ENCODE measurements around the gene GRAMD1B.

GRAMD1B gene

GRCh38 chr11:123535401-123535800 lies 105.3 kb downstream of the GRAMD1B start:
- no peak for DNase-seq (ENCODE audit: low spot score)

GRCh38 chr11:123536690-123537437 lies 106.8 kb downstream of the GRAMD1B start:
- no peak for DNase-seq (ENCODE audit: low spot score)

- no peak for DNase-seq (ENCODE audit: low spot score)
Measured at GRCh38 chr11:123537726-123538125, 107.7 kb downstream of the GRAMD1B start.

GRCh38 chr11:123543797-123544196 lies 113.7 kb downstream of the GRAMD1B start:
- no peak for DNase-seq (ENCODE audit: low spot score)

GRCh38 chr11:123544631-123545375 lies 114.7 kb downstream of the GRAMD1B start:
- DNase-seq (ENCODE audit: low spot score), result no peak

- no peak for DNase-seq (ENCODE audit: low spot score)
Measured at GRCh38 chr11:123545726-123546270, 115.7 kb downstream of the GRAMD1B start.

- DNase-seq (ENCODE audit: low spot score), result no peak
Measured at GRCh38 chr11:123546515-123546914, 116.4 kb downstream of the GRAMD1B start.

GRCh38 chr11:123547180-123547579 lies 117.1 kb downstream of the GRAMD1B start:
- no peak for DNase-seq (ENCODE audit: low spot score)

- no peak for DNase-seq (ENCODE audit: low spot score)
Measured at GRCh38 chr11:123548774-123549173, 118.7 kb downstream of the GRAMD1B start.

- no peak for DNase-seq (ENCODE audit: low spot score)
Measured at GRCh38 chr11:123549926-123550917, 120.2 kb downstream of the GRAMD1B start.

- DNase-seq (ENCODE audit: low spot score), result no peak
Measured at GRCh38 chr11:123551079-123551478, 121.0 kb downstream of the GRAMD1B start.

GRCh38 chr11:123556633-123557032 lies 126.6 kb downstream of the GRAMD1B start:
- no peak for DNase-seq (ENCODE audit: low spot score)

GRCh38 chr11:123558536-123559315 lies 128.7 kb downstream of the GRAMD1B start:
- DNase-seq (ENCODE audit: low spot score), result no peak

GRCh38 chr11:123559523-123559955 lies 129.5 kb downstream of the GRAMD1B start:
- DNase-seq (ENCODE audit: low spot score), result no peak

GRCh38 chr11:123560006-123560405 lies 129.9 kb downstream of the GRAMD1B start:
- DNase-seq (ENCODE audit: low spot score), result peak; percentile 71

GRCh38 chr11:123561431-123561800 lies 131.3 kb downstream of the GRAMD1B start:
- no peak for DNase-seq (ENCODE audit: low spot score)

GRCh38 chr11:123562158-123562557 lies 132.1 kb downstream of the GRAMD1B start:
- DNase-seq (ENCODE audit: low spot score), result no peak

- no peak for DNase-seq (ENCODE audit: low spot score)
Measured at GRCh38 chr11:123562829-123563228, 132.8 kb downstream of the GRAMD1B start.

- DNase-seq (ENCODE audit: low spot score), result no peak
Measured at GRCh38 chr11:123564221-123564620, 134.2 kb downstream of the GRAMD1B start.

GRCh38 chr11:123566852-123567251 lies 136.8 kb downstream of the GRAMD1B start:
- no peak for DNase-seq (ENCODE audit: low spot score)

GRCh38 chr11:123567466-123567865 lies 137.4 kb downstream of the GRAMD1B start:
- DNase-seq (ENCODE audit: low spot score), result no peak

Measured in SW480 (cell line).